Activated CD8-positive, alpha-beta T cell treated with anti-CD3 and anti-CD28 coated beads for 36 hours (primary cell): ENCODE data around the gene ADIPOR2. TPM values are rescaled to one million over a fixed set of nuclear protein-coding genes. Genes with fewer than 3 reads are reported as not detected.

ENCODE experiments used
- ATAC-seq: fragments of 200-7000 bp; cut with Tn5 transposase; one replicate; pipeline ENCODE4 v1.10.0; 2021; ENCODE audit warnings: mild to moderate bottlenecking, moderate library complexity
- CTCF ChIA-PET: fragments of 350-600 bp; sonication (Branson Sonifier 250); formaldehyde crosslinking; loops from one replicate; lab custom pipeline; 2021; ENCODE audit warnings: antibody characterized with exemption; lab: Charles Lee
- POLR2A ChIA-PET: fragments of 350-600 bp; sonication (Branson Sonifier 250); formaldehyde crosslinking; loops from one replicate; lab custom pipeline; 2021; ENCODE audit warnings: antibody characterized with exemption; lab: Charles Lee
- DNase-seq: peaks from one replicate; pipeline ENCODE4 v3.0.0-alpha.2; 2020
- H3K27ac Mint-ChIP-seq: one replicate; pipeline ENCODE4 v1.8.0; 2021; ENCODE audit warnings: mild to moderate bottlenecking, mixed read lengths
- H3K27me3 Mint-ChIP-seq: one replicate; pipeline ENCODE4 v1.8.0; 2021; ENCODE audit warnings: mixed read lengths
- H3K36me3 Mint-ChIP-seq: one replicate; pipeline ENCODE4 v1.8.0; 2021; ENCODE audit warnings: low read depth, mixed read lengths
- H3K4me1 Mint-ChIP-seq: one replicate; pipeline ENCODE4 v1.8.0; 2021; ENCODE audit warnings: low read depth, mixed read lengths
- H3K4me3 Mint-ChIP-seq: one replicate; pipeline ENCODE4 v1.8.0; 2021; ENCODE audit warnings: mild to moderate bottlenecking, moderate library complexity, mixed read lengths
- H3K9me3 Mint-ChIP-seq: one replicate; pipeline ENCODE4 v1.8.0; 2021; ENCODE audit warnings: mixed read lengths
- intact Hi-C: fragments of 100-400 bp; cut with micrococcal nuclease; formaldehyde crosslinking; loops from one replicate; pipeline ENCODE4 v1.10.0; 2022
- total RNA-seq, 2 experiments: library from RNA; stranded (reverse); gene quantifications; one replicate each; pipeline ENCODE4 v1.2.3, GENCODE V29; 2021
- TF ChIP-seq, protein P1 (sequence below): fragments of 200-600 bp; IDR thresholded peaks from one replicate; pipeline ENCODE4 v1.8.0; 2022; ENCODE audit warnings: antibody characterized with exemption, mild to moderate bottlenecking

ADIPOR2 gene
- total RNA-seq, 2 experiments from 2014 or later, result 48.3 to 49.9 TPM

GRCh38 chr12:1739368-1739767 lies 48.5 kb downstream of the ADIPOR2 start:
- peaks cover 49% of the 10 kb centered on the region for H3K4me1 Mint-ChIP-seq
- ChIA-PET CTCF (no interaction called here), POLR2A (no interaction called here)
- TF ChIP-seq, protein P1, sequence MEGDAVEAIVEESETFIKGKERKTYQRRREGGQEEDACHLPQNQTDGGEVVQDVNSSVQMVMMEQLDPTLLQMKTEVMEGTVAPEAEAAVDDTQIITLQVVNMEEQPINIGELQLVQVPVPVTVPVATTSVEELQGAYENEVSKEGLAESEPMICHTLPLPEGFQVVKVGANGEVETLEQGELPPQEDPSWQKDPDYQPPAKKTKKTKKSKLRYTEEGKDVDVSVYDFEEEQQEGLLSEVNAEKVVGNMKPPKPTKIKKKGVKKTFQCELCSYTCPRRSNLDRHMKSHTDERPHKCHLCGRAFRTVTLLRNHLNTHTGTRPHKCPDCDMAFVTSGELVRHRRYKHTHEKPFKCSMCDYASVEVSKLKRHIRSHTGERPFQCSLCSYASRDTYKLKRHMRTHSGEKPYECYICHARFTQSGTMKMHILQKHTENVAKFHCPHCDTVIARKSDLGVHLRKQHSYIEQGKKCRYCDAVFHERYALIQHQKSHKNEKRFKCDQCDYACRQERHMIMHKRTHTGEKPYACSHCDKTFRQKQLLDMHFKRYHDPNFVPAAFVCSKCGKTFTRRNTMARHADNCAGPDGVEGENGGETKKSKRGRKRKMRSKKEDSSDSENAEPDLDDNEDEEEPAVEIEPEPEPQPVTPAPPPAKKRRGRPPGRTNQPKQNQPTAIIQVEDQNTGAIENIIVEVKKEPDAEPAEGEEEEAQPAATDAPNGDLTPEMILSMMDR, result no peak
- no peaks in the 10 kb centered on the region for H3K9me3 Mint-ChIP-seq
- peaks cover 1% of the 10 kb centered on the region for H3K36me3 Mint-ChIP-seq
- no peaks in the 10 kb centered on the region for H3K27me3 Mint-ChIP-seq
- intact Hi-C loops, result no loop called here
- no peak overlapping the region for H3K27ac Mint-ChIP-seq
- H3K4me3 Mint-ChIP-seq, result no peak overlapping the region
- DNase-seq, result no peak
- no peak for ATAC-seq

DNA sequence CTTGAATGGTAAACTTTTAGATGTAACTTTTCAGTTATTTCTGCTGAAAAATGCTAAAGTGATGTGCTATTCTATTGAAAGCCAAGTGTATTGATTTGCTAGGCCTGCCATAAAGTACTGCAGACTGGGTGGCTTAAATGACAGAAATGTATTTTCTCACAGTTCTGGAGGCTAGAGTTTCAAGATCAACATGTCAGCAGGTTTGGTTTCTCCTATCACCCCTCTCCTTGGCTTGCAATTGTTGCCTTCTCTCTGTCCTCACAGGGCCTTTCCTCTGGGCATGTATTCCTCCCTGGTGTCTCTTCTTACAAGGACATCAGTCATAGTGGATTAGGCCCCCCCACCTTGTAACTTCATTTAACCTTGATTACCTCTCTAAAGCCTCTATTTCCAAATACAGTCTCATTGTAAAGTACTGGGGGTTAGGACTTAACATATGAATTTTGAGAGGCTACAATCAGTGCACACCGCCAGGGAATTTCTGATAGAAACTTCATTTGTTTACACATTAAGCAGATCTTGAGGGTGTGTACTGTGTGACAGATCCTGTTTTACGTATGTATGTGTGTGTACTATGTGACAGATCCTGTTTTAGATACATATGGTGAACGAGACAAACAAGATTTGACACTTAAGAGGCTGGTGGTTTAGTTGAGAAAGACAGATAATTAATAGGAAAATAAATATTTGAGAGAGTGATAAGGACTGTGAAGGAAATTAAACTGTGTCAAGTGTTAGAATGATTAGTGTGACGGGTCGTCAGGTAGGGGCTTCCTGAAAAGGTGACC lies 49.5 kb downstream of the ADIPOR2 start:
- no peak for ATAC-seq
- POLR2A ChIA-PET, result interaction anchor here (0.5 kb wide), 1 partner anchor 645 kb away, joined by 3 read pairs; no protein-coding TSS in a partner anchor
- CTCF ChIA-PET, result interaction anchor here (0.7 to 1.3 kb wide), 2 partner anchors 21 to 85 kb away, joined by 3 read pairs; no protein-coding TSS in a partner anchor

DNA sequence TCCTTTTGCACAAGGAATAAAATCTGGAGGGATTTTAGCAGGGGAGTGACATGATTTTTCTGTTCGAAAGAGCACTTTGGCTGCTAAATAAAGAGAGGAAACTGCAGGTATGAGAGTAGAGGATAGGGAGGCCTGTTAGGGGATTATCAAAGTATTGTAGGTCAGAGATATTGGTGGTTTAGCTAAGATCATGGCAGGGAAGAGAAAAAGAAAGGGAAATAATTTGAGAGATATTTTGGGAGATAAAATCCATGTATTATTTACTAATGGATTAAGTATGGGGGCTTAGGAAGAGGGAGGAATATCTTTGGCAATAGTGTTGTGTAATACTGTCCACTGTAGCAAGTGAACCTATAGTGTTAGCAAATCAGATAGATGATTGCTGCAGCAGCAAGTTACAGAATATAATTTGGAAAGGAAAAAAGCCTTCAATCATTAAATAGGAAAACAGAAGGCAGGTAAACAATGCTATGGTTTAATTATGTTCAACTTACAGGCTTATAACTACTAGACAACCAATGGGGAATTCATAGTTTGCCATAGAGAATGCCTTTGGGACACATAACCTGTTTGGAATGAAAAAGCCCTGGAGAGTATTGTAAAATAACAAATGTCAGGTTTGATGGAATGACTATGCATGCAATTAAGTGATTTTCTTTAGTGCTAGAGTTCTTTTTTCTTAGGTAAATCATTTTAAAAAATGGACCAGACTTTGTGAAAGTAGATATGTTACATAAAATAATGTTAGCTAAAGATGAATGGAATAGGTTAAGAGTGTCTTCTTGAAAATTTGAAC lies 50.5 kb downstream of the ADIPOR2 start:
- H3K36me3 Mint-ChIP-seq, result peaks cover 12% of the 10 kb centered on the region
- DNase-seq, result no peak
- H3K4me3 Mint-ChIP-seq, result no peak overlapping the region
- CTCF ChIA-PET, result interaction anchor here (1.3 kb wide), 1 partner anchor 20 kb away, joined by 3 read pairs; no protein-coding TSS in a partner anchor
- peaks cover 53% of the 10 kb centered on the region for H3K4me1 Mint-ChIP-seq
- POLR2A ChIA-PET, result no interaction called here
- no peak overlapping the region for H3K27ac Mint-ChIP-seq
- no peaks in the 10 kb centered on the region for H3K27me3 Mint-ChIP-seq
- no peak for ATAC-seq
- H3K9me3 Mint-ChIP-seq, result peaks cover 6% of the 10 kb centered on the region
- intact Hi-C loops, result loop anchor here (10.0 kb wide), 1 partner anchor 47 kb away; the partner anchor contains the start of gene ADIPOR2
- TF ChIP-seq, protein P1, result no peak

More for the DNA sequence above, 49.5 kb downstream of the ADIPOR2 start:
- intact Hi-C loops, result loop anchor here (10.0 kb wide), 1 partner anchor 46 kb away; the partner anchor contains the start of gene ADIPOR2
- peaks cover 4% of the 10 kb centered on the region for H3K36me3 Mint-ChIP-seq
- H3K4me3 Mint-ChIP-seq, result no peak overlapping the region
- no peaks in the 10 kb centered on the region for H3K27me3 Mint-ChIP-seq
- TF ChIP-seq, protein P1, result no peak
- peaks cover under 1% of the 10 kb centered on the region for H3K9me3 Mint-ChIP-seq
- no peak for DNase-seq
- H3K4me1 Mint-ChIP-seq, result peaks cover 49% of the 10 kb centered on the region
- no peak overlapping the region for H3K27ac Mint-ChIP-seq

GRCh38 chr12:1744932-1745331 lies 54.1 kb downstream of the ADIPOR2 start:
- Mint-ChIP-seq H3K27me3 (no peaks in the 10 kb centered on the region), H3K4me1 (peaks cover 32% of the 10 kb centered on the region), H3K4me3 (no peak overlapping the region), H3K27ac (no peak overlapping the region), H3K36me3 (peaks cover 35% of the 10 kb centered on the region), H3K9me3 (peaks cover 22% of the 10 kb centered on the region)
- ATAC-seq (no peak), DNase-seq (no peak)
- intact Hi-C loops, result loop anchor here (10.0 kb wide), 1 partner anchor 50 kb away; the partner anchor contains the start of gene ADIPOR2
- POLR2A ChIA-PET, result interaction anchor here (0.6 kb wide), 1 partner anchor 123 kb away, joined by 4 read pairs; no protein-coding TSS in a partner anchor
- TF ChIP-seq, protein P1, result no peak
- CTCF ChIA-PET, result interaction anchor here (1.8 kb wide), 1 partner anchor 46 kb away, joined by 5 read pairs; no protein-coding TSS in a partner anchor
